SU-DHL-6 (cell line): ENCODE measurements around the gene KCNC1.

Experiments
- EZH2phosphoT487 ChIP-seq: fragments of 200-600 bp; sonication (generic), shearing (Covaris generic); conservative IDR thresholded peaks from 2 replicates; pipeline ENCODE4 v1.6.1; 2018; ENCODE audit warnings: mild to moderate bottlenecking, antibody characterized with exemption, low read length, moderate library complexity, mixed read lengths
- TF ChIP-seq, protein P1 (sequence below): fragments of 200-600 bp; sonication (generic); IDR thresholded peaks from one replicate; pipeline ENCODE4 v1.5.1; 2017; ENCODE audit warnings: antibody characterized with exemption, mild to moderate bottlenecking, low read length, moderate library complexity; ENCODE audit not compliant: insufficient read depth, poor library complexity, severe bottlenecking

DNA sequence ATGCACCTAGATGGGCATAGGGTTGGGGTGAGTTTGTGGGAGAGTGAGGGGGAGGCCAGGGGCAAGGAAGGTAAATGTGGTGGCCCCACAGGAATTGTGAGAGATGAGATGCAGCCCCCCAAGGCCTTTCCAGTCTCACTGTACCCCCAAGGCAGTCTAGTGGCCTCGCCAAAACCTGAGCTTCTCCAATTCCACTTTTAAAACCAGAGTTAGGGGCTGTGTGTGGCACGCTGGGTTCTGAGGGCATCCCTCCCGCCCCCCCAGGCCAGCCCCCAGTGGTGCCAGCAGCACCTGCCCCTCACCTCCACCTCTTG is 40.4 kb downstream of the KCNC1 start:
- TF ChIP-seq, protein P1, sequence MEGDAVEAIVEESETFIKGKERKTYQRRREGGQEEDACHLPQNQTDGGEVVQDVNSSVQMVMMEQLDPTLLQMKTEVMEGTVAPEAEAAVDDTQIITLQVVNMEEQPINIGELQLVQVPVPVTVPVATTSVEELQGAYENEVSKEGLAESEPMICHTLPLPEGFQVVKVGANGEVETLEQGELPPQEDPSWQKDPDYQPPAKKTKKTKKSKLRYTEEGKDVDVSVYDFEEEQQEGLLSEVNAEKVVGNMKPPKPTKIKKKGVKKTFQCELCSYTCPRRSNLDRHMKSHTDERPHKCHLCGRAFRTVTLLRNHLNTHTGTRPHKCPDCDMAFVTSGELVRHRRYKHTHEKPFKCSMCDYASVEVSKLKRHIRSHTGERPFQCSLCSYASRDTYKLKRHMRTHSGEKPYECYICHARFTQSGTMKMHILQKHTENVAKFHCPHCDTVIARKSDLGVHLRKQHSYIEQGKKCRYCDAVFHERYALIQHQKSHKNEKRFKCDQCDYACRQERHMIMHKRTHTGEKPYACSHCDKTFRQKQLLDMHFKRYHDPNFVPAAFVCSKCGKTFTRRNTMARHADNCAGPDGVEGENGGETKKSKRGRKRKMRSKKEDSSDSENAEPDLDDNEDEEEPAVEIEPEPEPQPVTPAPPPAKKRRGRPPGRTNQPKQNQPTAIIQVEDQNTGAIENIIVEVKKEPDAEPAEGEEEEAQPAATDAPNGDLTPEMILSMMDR = no peak
- no peak for TF ChIP-seq EZH2phosphoT487
